Measurements from ENCODE around the gene LARP1. TPM values are rescaled to one million over a fixed set of nuclear protein-coding genes. Genes with fewer than 3 reads are reported as not detected.
A peak's percentile ranks its signal among the peaks of the same experiment; 100 is the strongest.

The LARP1 gene
- total and polyA plus RNA-seq, 8 donors: 35.8 to 195 (median 117) TPM

GRCh38 chr5:154844809-154845208, 89.6 kb downstream of the LARP1 start:
- DNase-seq: no peak
- ATAC-seq: peak in 1 of 4 donors; percentile 38
- intact Hi-C loops (cut with DNase I): no loop called here
- Histone ChIP-seq H3K9me3 (no peaks in the 10 kb centered on the region), H3K27ac (no peak overlapping the region), H3K36me3 (no peaks in the 10 kb centered on the region), H3K27me3 (no peaks in the 10 kb centered on the region), H3K4me1 (no peaks in the 10 kb centered on the region), H3K4me3 (no peak overlapping the region)
- 56 to 61% methylated on average over 5 of the region's 5 CpGs for WGBS, 2 donors
- no peak for TF ChIP-seq CTCF (IDR thresholded peaks at IDR 0.05)
- no peak for FAIRE-seq

GRCh38 chr5:154849264-154849785, 94.1 kb downstream of the LARP1 start:
- Histone ChIP-seq H3K36me3 (no peaks in the 10 kb centered on the region), H3K4me3 (peak overlapping the region in 1 of 4 donors; percentile 32), H3K27me3 (no peaks in the 10 kb centered on the region), H3K9me3 (no peaks in the 10 kb centered on the region), H3K27ac (peak overlapping the region in 2 of 4 donors; percentile 73 to 81), H3K4me1 (no peaks in the 10 kb centered on the region)
- DNase-seq (no peak), ATAC-seq (no peak), FAIRE-seq (no peak)
- TF ChIP-seq CTCF (IDR thresholded peaks at IDR 0.05): no peak
- WGBS, 2 donors: 64 to 71% methylated on average over 6 of the region's 6 CpGs
- intact Hi-C loops (cut with DNase I): no loop called here

GRCh38 chr5:154849791-154850201, 94.6 kb downstream of the LARP1 start:
- H3K27me3 ChIP-seq: no peaks in the 10 kb centered on the region
- 23% methylated on average over 2 of the region's 2 CpGs for WGBS, 2 donors
- peak overlapping the region in 3 of 4 donors; percentile 38 to 81 (median 73) for H3K27ac ChIP-seq
- no peak for TF ChIP-seq CTCF (IDR thresholded peaks at IDR 0.05)
- intact Hi-C loops (cut with DNase I): no loop called here
- peak overlapping the region in 3 of 4 donors; percentile 18 to 36 (median 32) for H3K4me3 ChIP-seq
- FAIRE-seq (no peak), ATAC-seq (peak in 3 of 4 donors; percentile 41 to 66 (median 45)), DNase-seq (no peak)
- H3K36me3 ChIP-seq: no peaks in the 10 kb centered on the region
- H3K9me3 ChIP-seq: no peaks in the 10 kb centered on the region
- H3K4me1 ChIP-seq: no peaks in the 10 kb centered on the region

- WGBS, 2 donors: 26 to 27% methylated on average over 11 of the region's 11 CpGs
- Histone ChIP-seq H3K27me3 (no peaks in the 10 kb centered on the region), H3K4me1 (no peaks in the 10 kb centered on the region), H3K9me3 (no peaks in the 10 kb centered on the region), H3K4me3 (peak within 1 kb of the TSS in 3 of 4 donors; percentile 18 to 36 (median 32)), H3K27ac (peak within 1 kb of the TSS in 3 of 4 donors; percentile 38 to 81 (median 73)), H3K36me3 (no peaks in the 10 kb centered on the region)
- intact Hi-C loops (cut with DNase I): no loop called here
- FAIRE-seq (no peak), ATAC-seq (peak; percentile 87 to 97 (median 94)), DNase-seq (peak in 5 of 6 donors; percentile 36 to 60 (median 50))
- no peak for TF ChIP-seq CTCF (IDR thresholded peaks at IDR 0.05)
Observed at GRCh38 chr5:154850255-154851062, 95.3 kb downstream of the LARP1 start, which contains the start of gene FAXDC2. Gene FAXDC2 (minus strand): TSS chr5:154850603. CDS start chr5:154838178, 12,425 bp downstream.
